Jurkat, Clone E6-1 (cell line): ENCODE data around the gene ZNF565. TPM values are rescaled to one million over a fixed set of nuclear protein-coding genes. Genes with fewer than 3 reads are reported as not detected.
"Not testable (repeated sequence)": the region's sequence is repeated elsewhere in the genome, so short reads cannot be mapped to it uniquely, and the experiment has no call there.

Experiments used
- DNase-seq: peaks from one replicate; pipeline ENCODE4 v3.0.0-alpha.2; 2011; ENCODE audit warnings: low read depth, low spot score
- H3K4me3 ChIP-seq: 2 replicates; pipeline ENCODE4 v1.5.1; 2011; ENCODE audit warnings: mild to moderate bottlenecking, low read length, control low read depth, moderate library complexity
- polyA plus RNA-seq: library from polyadenylated mRNA; unstranded; fragments of >200 nt; gene quantifications from one replicate; pipeline ENCODE4 v1.2.1, GENCODE V29; 2012; ENCODE audit warnings: missing spikeins; ENCODE audit not compliant: insufficient read length, insufficient read depth

ZNF565 gene
- polyA plus RNA-seq, result 5.9 TPM

GRCh38 chr19:36214386-36215275, at the start of gene ZNF565, which contains the start of gene ZNF146:
ZNF565 (minus strand) TSS chr19:36214665; CDS start chr19:36201985, 12,680 bp downstream.
ZNF146 (plus strand) TSS chr19:36215106; CDS start chr19:36236441, 21,335 bp downstream.
- H3K4me3 ChIP-seq, result peak within 1 kb of the TSS; percentile 99
- DNase-seq, result peak; percentile 98

- no peak for DNase-seq
- no peak overlapping the region for H3K4me3 ChIP-seq
These were observed 44.7 kb upstream of the ZNF565 start for GRCh38 chr19:36259211-36259610.

- no peak overlapping the region for H3K4me3 ChIP-seq
These were observed 43.8 kb upstream of the ZNF565 start for GRCh38 chr19:36258028-36258875.

GRCh38 chr19:36257520-36257876, 43.0 kb upstream of the ZNF565 start:
- no peak for DNase-seq
- no peak overlapping the region for H3K4me3 ChIP-seq

More at GRCh38 chr19:36258028-36258875, 43.8 kb upstream of the ZNF565 start:
- DNase-seq, result no peak

- H3K4me3 ChIP-seq, result no peak overlapping the region
- no peak for DNase-seq
These were observed 42.5 kb upstream of the ZNF565 start for GRCh38 chr19:36256853-36257519.

GRCh38 chr19:36256064-36256463, 41.6 kb upstream of the ZNF565 start:
- DNase-seq, result no peak

GRCh38 chr19:36255316-36255715, 40.9 kb upstream of the ZNF565 start:
- DNase-seq, result no peak
- H3K4me3 ChIP-seq, result no peak overlapping the region

More at GRCh38 chr19:36256064-36256463, 41.6 kb upstream of the ZNF565 start:
- no peak overlapping the region for H3K4me3 ChIP-seq

GRCh38 chr19:36254848-36255247, 40.4 kb upstream of the ZNF565 start:
- no peak overlapping the region for H3K4me3 ChIP-seq
- DNase-seq, result no peak

- H3K4me3 ChIP-seq, result no peak overlapping the region
- no peak for DNase-seq
These were observed 37.6 kb upstream of the ZNF565 start for GRCh38 chr19:36252047-36252446.

- no peak overlapping the region for H3K4me3 ChIP-seq
- DNase-seq, result no peak
These were observed 31.6 kb upstream of the ZNF565 start for GRCh38 chr19:36246006-36246481.

GRCh38 chr19:36245210-36246005, 30.9 kb upstream of the ZNF565 start:
- H3K4me3 ChIP-seq, result no peak overlapping the region
- DNase-seq, result no peak

- no peak for DNase-seq
These were observed 29.6 kb upstream of the ZNF565 start for GRCh38 chr19:36244066-36244465.

GRCh38 chr19:36236946-36237310, 22.5 kb upstream of the ZNF565 start:
- DNase-seq, result no peak
- H3K4me3 ChIP-seq, result no peak overlapping the region

More at GRCh38 chr19:36244066-36244465, 29.6 kb upstream of the ZNF565 start:
- no peak overlapping the region for H3K4me3 ChIP-seq

- no peak for DNase-seq
- no peak overlapping the region for H3K4me3 ChIP-seq
These were observed 22.0 kb upstream of the ZNF565 start for GRCh38 chr19:36236304-36236945.

GRCh38 chr19:36233626-36234025, 19.2 kb upstream of the ZNF565 start:
- not testable (repeated sequence) for DNase-seq, H3K4me3 ChIP-seq

- no peak overlapping the region for H3K4me3 ChIP-seq
- peak; percentile 19 for DNase-seq
These were observed 10.9 kb upstream of the ZNF565 start for GRCh38 chr19:36225219-36225892.

GRCh38 chr19:36222503-36222902, 8.0 kb upstream of the ZNF565 start:
- H3K4me3 ChIP-seq, result no peak overlapping the region
- DNase-seq, result no peak
